AG04449 (cell line): Measurements from ENCODE around the gene NPFF.
A peak's percentile ranks its signal among the peaks of the same experiment; 100 is the strongest.

Experiments
- CTCF ChIA-PET: fragments of 350-600 bp; formaldehyde crosslinking; extraction: SDS; loops from one replicate; lab custom pipeline; 2021; ENCODE audit warnings: antibody characterized with exemption; lab: Yijun Ruan, JAX
- POLR2A ChIA-PET: fragments of 400-600, 350-600 bp; formaldehyde crosslinking; extraction: SDS; loops from one replicate; lab custom pipeline; 2020; ENCODE audit warnings: antibody characterized with exemption, inconsistent platforms; lab: Yijun Ruan, JAX
- DNase-seq: peaks from one replicate; pipeline ENCODE4 v3.0.0-alpha.2; 2010; ENCODE audit warnings: low read depth, low spot score
- H3K4me3 ChIP-seq: 2 replicates; pipeline ENCODE4 v1.5.1; 2011; ENCODE audit warnings: low read depth, mild to moderate bottlenecking, control low read depth, low read length
- TF ChIP-seq, protein P1 (sequence below): IDR thresholded peaks from one replicate; pipeline ENCODE4 v1.5.1; 2011; ENCODE audit warnings: mild to moderate bottlenecking, moderate library complexity, low read length, control low read depth, inconsistent platforms; ENCODE audit not compliant: insufficient read depth; ENCODE audit errors: missing control alignments

Gene NPFF

DNA sequence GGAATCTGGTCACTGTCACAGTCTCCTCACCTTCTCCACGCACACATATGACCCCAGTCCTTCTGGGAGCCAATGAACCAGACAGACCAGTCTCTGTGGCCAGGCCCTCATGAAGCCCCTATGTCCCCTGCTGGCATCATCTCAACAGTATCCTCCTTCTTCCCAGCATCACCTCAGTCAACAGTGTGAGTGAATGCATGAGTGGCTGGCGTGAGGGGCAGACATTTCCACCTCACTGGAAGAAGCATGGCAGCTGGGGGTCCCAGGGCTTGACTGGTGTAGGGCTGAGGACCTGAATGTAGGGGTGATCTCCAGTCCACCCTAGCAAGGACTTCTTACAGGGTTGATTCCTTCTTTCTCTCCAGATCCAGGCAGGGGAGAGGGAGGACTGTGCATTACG lies 9.8 kb downstream of the NPFF start:
- H3K4me3 ChIP-seq = no peak overlapping the region
- ChIA-PET POLR2A (no interaction called here), CTCF (interaction anchor here (0.6 to 5.3 kb wide), 6 partner anchors 12 to 173 kb away, joined by 3 to 22 read pairs (median 4); no protein-coding TSS in a partner anchor)
- TF ChIP-seq, protein P1, sequence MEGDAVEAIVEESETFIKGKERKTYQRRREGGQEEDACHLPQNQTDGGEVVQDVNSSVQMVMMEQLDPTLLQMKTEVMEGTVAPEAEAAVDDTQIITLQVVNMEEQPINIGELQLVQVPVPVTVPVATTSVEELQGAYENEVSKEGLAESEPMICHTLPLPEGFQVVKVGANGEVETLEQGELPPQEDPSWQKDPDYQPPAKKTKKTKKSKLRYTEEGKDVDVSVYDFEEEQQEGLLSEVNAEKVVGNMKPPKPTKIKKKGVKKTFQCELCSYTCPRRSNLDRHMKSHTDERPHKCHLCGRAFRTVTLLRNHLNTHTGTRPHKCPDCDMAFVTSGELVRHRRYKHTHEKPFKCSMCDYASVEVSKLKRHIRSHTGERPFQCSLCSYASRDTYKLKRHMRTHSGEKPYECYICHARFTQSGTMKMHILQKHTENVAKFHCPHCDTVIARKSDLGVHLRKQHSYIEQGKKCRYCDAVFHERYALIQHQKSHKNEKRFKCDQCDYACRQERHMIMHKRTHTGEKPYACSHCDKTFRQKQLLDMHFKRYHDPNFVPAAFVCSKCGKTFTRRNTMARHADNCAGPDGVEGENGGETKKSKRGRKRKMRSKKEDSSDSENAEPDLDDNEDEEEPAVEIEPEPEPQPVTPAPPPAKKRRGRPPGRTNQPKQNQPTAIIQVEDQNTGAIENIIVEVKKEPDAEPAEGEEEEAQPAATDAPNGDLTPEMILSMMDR = no peak
- no peak for DNase-seq

DNA sequence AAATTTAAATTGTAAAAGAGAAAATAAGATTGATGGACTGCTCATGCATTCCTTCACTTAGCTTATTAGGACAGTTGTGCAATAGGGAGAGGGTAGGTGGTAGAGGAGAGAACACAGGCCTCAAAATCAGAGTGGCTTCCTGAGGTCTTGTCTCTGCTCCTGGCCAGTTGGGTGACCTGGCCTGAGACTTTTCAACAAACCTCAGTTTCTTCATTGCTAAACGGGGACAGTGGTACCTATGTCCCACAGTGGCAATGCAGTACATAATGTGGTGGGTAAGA lies 10.6 kb downstream of the NPFF start:
- TF ChIP-seq, protein P1 = no peak
- CTCF ChIA-PET = interaction anchor here (1.1 to 6.8 kb wide), 4 partner anchors 12 to 172 kb away, joined by 3 to 33 read pairs (median 4); partner anchors contain the start of gene NPFF
- peak overlapping the region; percentile 25; the same call in 1 of the 2 replicates for H3K4me3 ChIP-seq
- POLR2A ChIA-PET = interaction anchor here (1.1 kb wide), 1 partner anchor 10 kb away, joined by 4 read pairs; no protein-coding TSS in a partner anchor
- DNase-seq = no peak

DNA sequence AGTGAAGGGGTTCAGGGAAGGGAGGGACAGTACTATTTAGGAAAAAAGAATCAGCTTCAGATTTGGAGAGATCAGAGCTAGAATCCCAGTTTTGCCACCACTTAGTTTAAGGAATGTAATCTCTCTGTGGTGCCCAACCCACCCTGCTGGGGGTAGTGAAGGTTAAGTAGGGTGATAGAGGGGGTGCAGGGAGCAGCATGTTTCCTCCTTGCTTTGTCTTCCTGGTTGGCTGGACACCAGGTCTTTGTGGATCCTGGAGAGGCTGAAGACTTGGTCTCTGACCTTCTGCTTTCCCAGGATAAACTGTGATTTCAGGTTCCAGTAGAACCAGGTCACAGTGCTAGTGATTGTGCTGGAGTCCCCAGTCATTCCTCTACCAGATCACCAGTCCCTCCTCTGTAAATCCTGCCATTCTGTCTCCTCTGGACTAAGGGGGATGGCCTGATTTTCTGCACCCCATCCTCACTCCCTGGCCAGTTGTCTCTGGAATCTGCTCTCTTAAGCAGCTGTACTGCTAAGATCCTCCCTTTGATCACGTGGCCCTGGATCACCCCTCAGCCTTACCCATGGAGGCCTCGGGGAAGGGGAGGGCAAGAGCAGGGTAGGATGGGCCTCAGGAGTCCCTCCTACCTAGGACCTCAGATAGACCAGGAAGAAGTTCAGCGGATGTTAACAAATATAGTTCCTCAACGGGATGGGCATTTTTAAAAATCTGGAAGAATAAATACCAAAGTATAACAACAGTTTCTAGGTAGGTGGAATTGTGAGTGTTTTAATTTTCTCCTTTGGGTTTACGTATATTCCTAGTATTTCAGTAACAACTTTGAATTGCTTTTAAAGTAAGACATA lies 11.2 kb downstream of the NPFF start:
- H3K4me3 ChIP-seq = no peak overlapping the region
- no peak for DNase-seq
- ChIA-PET CTCF (interaction anchor here (1.0 to 6.8 kb wide), 5 partner anchors 12 to 172 kb away, joined by 3 to 33 read pairs (median 3); partner anchors contain the start of gene NPFF), POLR2A (interaction anchor here (1.1 kb wide), 1 partner anchor 10 kb away, joined by 4 read pairs; no protein-coding TSS in a partner anchor)
- TF ChIP-seq, protein P1 = no peak

DNA sequence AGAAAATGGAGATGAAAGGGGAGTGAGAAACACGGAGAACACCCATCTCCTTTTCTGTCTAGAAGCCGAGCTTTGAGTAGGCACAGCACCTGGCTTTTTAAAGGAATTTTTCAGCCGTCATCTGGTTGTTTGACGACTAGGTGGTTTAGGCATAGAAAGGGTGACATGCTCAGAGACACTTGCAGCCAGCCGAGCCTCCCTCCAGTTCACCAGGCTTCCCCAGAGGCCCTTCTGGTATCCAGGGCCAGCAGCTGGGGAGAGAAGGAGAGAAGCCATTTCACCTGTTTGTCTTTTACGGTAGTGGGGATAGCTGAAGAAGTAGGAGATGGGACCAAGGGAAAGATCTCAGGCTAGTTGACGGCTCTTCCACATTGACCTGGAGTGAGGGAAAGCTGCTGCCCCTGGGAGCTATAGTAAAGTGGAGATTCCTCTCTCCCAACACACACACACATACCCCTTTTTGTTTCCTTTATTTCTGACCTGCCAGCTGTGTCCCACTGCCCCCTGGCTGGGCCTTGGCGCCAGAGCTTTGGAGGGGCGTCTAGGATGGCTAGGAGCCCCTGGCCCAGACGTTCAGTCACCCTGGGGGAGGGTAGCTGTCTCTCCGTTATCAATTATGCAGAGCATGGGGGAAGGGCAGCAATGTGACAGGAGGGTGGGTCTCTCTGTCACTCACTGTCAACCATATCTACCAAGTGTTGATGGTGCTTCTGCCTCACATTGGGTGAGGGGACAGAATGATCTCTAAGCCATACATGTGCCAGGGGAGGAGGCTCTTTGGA lies 13.5 kb downstream of the NPFF start:
- peak overlapping the region; percentile 61 for H3K4me3 ChIP-seq
- DNase-seq = no peak
- CTCF ChIA-PET = interaction anchor here (0.8 to 6.8 kb wide), 6 partner anchors 11 to 142 kb away, joined by 3 to 33 read pairs (median 6); partner anchors contain the start of gene NPFF
- POLR2A ChIA-PET = interaction anchor here (1.0 to 1.3 kb wide), 2 partner anchors 11 to 12 kb away, joined by 3 to 4 read pairs; no protein-coding TSS in a partner anchor
- TF ChIP-seq, protein P1 = no peak

DNA sequence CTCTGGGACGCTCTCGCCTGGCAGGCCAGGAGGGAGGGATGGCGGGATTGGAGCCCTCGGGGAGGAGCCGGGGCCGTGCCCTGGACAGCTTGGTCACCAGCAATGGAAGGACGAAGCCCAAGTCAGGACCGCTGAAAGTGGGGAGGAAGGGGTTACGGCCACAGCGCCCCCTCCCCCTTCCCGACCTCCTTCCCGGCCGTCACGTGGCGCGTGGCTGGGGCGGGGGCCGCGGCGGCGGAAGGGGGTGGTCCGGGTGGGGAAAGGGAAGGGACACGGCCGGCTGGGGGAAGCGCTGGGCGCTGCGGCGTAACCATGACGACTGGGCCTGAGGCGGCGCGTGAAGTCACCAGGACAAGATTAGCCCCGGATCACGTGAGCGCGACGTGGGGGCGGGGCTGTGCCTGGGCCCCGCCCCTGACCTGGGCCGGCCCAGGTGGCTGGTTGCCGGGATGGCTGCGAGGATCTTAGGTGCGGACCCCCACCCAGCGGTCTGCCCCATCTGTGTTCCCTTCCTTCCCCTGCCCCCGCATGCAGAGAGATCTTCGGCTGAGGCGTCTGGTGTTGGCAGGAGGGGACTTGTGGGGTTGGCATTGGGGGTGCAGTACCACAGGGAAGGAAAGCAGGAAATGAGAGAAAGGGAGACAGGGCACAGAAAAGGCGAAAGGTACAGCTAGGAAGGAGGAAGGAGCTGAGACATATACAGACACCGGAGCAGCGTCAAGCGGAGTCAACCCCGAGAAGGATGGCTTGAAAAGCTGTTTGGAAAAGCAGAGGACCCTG lies 14.3 kb downstream of the NPFF start:
- TF ChIP-seq, protein P1 = no peak
- ChIA-PET POLR2A (interaction anchor here (0.5 to 2.2 kb wide), 6 partner anchors 8 to 44 kb away, joined by 3 to 17 read pairs (median 4); partner anchors contain the start of gene TARBP2), CTCF (interaction anchor here (1.0 to 6.8 kb wide), 6 partner anchors 11 to 280 kb away, joined by 3 to 33 read pairs (median 6); partner anchors contain the start of gene NPFF)
- H3K4me3 ChIP-seq = peak overlapping the region; percentile 61
- DNase-seq = no peak
